Kidney (tissue), 14 donors: Measurements from ENCODE around the gene ZNF493. TPM values are rescaled to one million over a fixed set of nuclear protein-coding genes. Genes with fewer than 3 reads are reported as not detected.

Source experiments
- DNase-seq, 5 donors: peaks; one replicate each; pipeline ENCODE4 v3.0.0-alpha.2; 2013 to 2020
- FAIRE-seq: peaks from 2 replicates; lab custom pipeline; 2012; peaks lifted over from hg19 to GRCh38; lab: Jason Lieb, UNC
- H3K27ac ChIP-seq, 2 donors: one replicate each; pipeline ENCODE4 v1.7.0; 2013; ENCODE audit warnings: low read depth in 2 of 2, low read length in 2 of 2, inconsistent platforms in 1 of 2
- H3K27me3 ChIP-seq: one replicate; pipeline ENCODE4 v1.7.1; 2013; ENCODE audit warnings: low read length, inconsistent platforms; ENCODE audit not compliant: control insufficient read depth, insufficient read depth
- H3K36me3 ChIP-seq, 3 donors: one replicate each; pipeline versions ENCODE4 v1.7.0 to v1.7.1; 2013; ENCODE audit warnings: low read length in 3 of 3, control low read depth in 1 of 3, inconsistent platforms in 1 of 3; ENCODE audit not compliant: insufficient read depth in 3 of 3, control insufficient read depth in 2 of 3
- H3K4me1 ChIP-seq, 3 donors: one replicate each; pipeline versions ENCODE4 v1.7.0 to v1.7.1; 2013; ENCODE audit warnings: low read length in 3 of 3, inconsistent platforms in 1 of 3, low read depth in 1 of 3; ENCODE audit not compliant: control insufficient read depth in 2 of 3, insufficient read depth in 2 of 3
- H3K4me3 ChIP-seq, 3 donors: one replicate each; pipeline versions ENCODE4 v1.7.0 to v1.8.1; 2013; ENCODE audit warnings: low read length in 3 of 3, control low read depth in 1 of 3, inconsistent platforms in 1 of 3
- H3K9ac ChIP-seq, 3 donors: one replicate each; pipeline versions ENCODE4 v1.7.0 to v1.7.1; 2013; ENCODE audit warnings: low read length in 3 of 3, control low read depth in 1 of 3, inconsistent platforms in 1 of 3
- H3K9me3 ChIP-seq, 3 donors: one replicate each; pipeline versions ENCODE4 v1.7.0 to v1.7.1; 2013; ENCODE audit warnings: low read length in 3 of 3, control low read depth in 1 of 3, inconsistent platforms in 1 of 3; ENCODE audit not compliant: control insufficient read depth in 2 of 3, insufficient read depth in 1 of 3
- intact Hi-C: fragments of 100-400 bp; cut with DNase I; formaldehyde crosslinking; loops from one replicate; pipeline ENCODE4 v1.11.1; 2022
- polyA plus RNA-seq: library from polyadenylated mRNA; stranded (reverse); fragments of 350-450 nt; fragmentation: Illumina TruSeq; extraction: RNeasy Lipid Tissue Mini Kit (QIAGEN cat#74804); gene quantifications from one replicate; pipeline ENCODE4 v1.2.3, GENCODE V29; 2014; ENCODE audit warnings: low read depth, low replicate concordance; ENCODE audit not compliant: insufficient read depth
- total RNA-seq: library from RNA; stranded (reverse); fragmentation: NEBNext Ultra II Directional; extraction: Animal tissue kit (Norgen Biotek cat#: 25700); gene quantifications from one replicate; pipeline ENCODE4 v1.2.1, GENCODE V29; 2021
- TF ChIP-seq, protein P1 (sequence below): IDR thresholded peaks from 3 replicates; pipeline ENCODE4 v1.5.1; 2012; ENCODE audit warnings: mild to moderate bottlenecking, moderate library complexity, borderline replicate concordance; ENCODE audit not compliant: insufficient read depth; ENCODE audit errors: extremely low read depth
- donor health status: control.
- donor health status: control.
- donor health status: control.
- donor health status: control.
- donor health status: control.
- donor health status: DM: yes; HTN: yes; CAD: no.
- donor health status: Normal renal cell carcinoma (clear cell type).

The ZNF493 gene
- total and polyA plus RNA-seq, 2 donors from 2014 or later = 7.1 to 26.7 TPM

- Histone ChIP-seq H3K9me3 (no peaks in the 10 kb centered on the region), H3K27me3 (no peaks in the 10 kb centered on the region), H3K9ac (no peak overlapping the region), H3K36me3 (peaks cover 0 to 10% (median 0%) of the 10 kb centered on the region in 3 donors), H3K4me1 (no peaks in the 10 kb centered on the region), H3K27ac (no peak overlapping the region), H3K4me3 (no peak overlapping the region)
- DNase-seq (no peak), FAIRE-seq (no peak)
- TF ChIP-seq, protein P1, sequence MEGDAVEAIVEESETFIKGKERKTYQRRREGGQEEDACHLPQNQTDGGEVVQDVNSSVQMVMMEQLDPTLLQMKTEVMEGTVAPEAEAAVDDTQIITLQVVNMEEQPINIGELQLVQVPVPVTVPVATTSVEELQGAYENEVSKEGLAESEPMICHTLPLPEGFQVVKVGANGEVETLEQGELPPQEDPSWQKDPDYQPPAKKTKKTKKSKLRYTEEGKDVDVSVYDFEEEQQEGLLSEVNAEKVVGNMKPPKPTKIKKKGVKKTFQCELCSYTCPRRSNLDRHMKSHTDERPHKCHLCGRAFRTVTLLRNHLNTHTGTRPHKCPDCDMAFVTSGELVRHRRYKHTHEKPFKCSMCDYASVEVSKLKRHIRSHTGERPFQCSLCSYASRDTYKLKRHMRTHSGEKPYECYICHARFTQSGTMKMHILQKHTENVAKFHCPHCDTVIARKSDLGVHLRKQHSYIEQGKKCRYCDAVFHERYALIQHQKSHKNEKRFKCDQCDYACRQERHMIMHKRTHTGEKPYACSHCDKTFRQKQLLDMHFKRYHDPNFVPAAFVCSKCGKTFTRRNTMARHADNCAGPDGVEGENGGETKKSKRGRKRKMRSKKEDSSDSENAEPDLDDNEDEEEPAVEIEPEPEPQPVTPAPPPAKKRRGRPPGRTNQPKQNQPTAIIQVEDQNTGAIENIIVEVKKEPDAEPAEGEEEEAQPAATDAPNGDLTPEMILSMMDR = no peak
- intact Hi-C loops = no loop called here
Measured at GRCh38 chr19:21362291-21362690, 34.6 kb upstream of the ZNF493 start.

DNA sequence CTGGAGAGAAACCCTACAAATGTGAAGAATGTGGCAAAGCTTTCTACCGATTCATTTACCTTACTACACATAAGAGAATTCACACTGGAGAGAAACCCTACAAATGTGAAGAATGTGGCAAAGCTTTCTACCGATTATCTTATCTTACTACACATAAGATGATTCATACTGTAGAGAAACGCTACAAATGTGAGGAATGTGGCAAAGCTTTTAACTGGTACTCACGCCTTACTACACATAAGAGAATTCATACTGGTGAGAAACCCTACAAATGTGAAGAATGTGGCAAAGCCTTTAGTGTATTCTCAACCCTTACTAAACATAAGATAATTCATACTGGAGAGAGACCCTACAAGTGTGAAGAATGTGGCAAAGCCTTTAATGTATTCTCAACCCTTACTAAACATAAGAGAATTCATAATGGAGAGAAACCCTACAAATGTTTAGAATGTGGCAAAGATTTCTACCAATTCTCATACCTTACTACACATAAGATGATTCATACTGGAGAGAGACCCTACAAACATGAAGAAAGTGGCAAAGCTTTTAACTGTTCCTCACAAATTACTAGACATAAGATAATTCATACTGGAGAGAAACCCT, 12.9 kb upstream of the ZNF493 start:
- H3K36me3 ChIP-seq = peaks cover 0 to 2% (median 0%) of the 10 kb centered on the region in 3 donors
- no peak overlapping the region for H3K9ac ChIP-seq
- H3K9me3 ChIP-seq = peaks cover 3 to 52% (median 14%) of the 10 kb centered on the region in 3 donors
- no peak overlapping the region for H3K27ac ChIP-seq
- H3K4me1 ChIP-seq = no peaks in the 10 kb centered on the region
- H3K4me3 ChIP-seq = no peak overlapping the region
- FAIRE-seq = no peak
- intact Hi-C loops = no loop called here
- no peaks in the 10 kb centered on the region for H3K27me3 ChIP-seq
- no peak for DNase-seq
- TF ChIP-seq, protein P1 = no peak

- H3K27ac ChIP-seq = no peak overlapping the region
- peaks cover 0 to 2% (median 0%) of the 10 kb centered on the region in 3 donors for H3K36me3 ChIP-seq
- peaks cover 0 to 7% (median 4%) of the 10 kb centered on the region in 3 donors for H3K4me1 ChIP-seq
- no peak for DNase-seq
- no peak for FAIRE-seq
- no peaks in the 10 kb centered on the region for H3K9me3 ChIP-seq
- H3K9ac ChIP-seq = no peak overlapping the region
- H3K27me3 ChIP-seq = no peaks in the 10 kb centered on the region
- no peak overlapping the region for H3K4me3 ChIP-seq
- intact Hi-C loops = no loop called here
- TF ChIP-seq, protein P1 = no peak
Measured at GRCh38 chr19:21396121-21396520, 812 bp upstream of the ZNF493 start.
